Measurements from ENCODE around the gene KLF7. TPM values are rescaled to one million over a fixed set of nuclear protein-coding genes. Genes with fewer than 3 reads are reported as not detected.

The KLF7 gene
- polyA plus RNA-seq, 2 donors: 3.0 to 3.4 TPM

- Histone ChIP-seq H3K27ac (ENCODE audit: low read depth in 2 of 2, low read length in 1 of 2) (peak overlapping the region in 1 of 2 donors; percentile 25), H3K4me3 (ENCODE audit: low read depth in 1 of 2, low read length in 2 of 2) (no peak overlapping the region), H3K27me3 (ENCODE audit: control insufficient read depth in 1 of 2, insufficient read depth in 2 of 2, low read length in 2 of 2) (no peaks in the 10 kb centered on the region), H3K4me1 (ENCODE audit: control insufficient read depth in 2 of 2, insufficient read depth in 2 of 2, low read length in 1 of 2) (no peaks in the 10 kb centered on the region), H3K9me3 (ENCODE audit: control insufficient read depth in 2 of 2, insufficient read depth in 1 of 2, low read depth in 1 of 2, low read length in 1 of 2) (no peaks in the 10 kb centered on the region), H3K36me3 (ENCODE audit: control insufficient read depth in 2 of 2, insufficient read depth in 2 of 2, low read length in 1 of 2) (peaks cover 0 to 2% of the 10 kb centered on the region in 2 donors)
- 62 to 63% methylated on average over 2 of the region's 2 CpGs for WGBS, 2 donors
These were observed 24.4 kb downstream of the KLF7 start for GRCh38 chr2:207141386-207141785.

GRCh38 chr2:207140265-207140664 is 25.5 kb downstream of the KLF7 start:
- H3K4me1 ChIP-seq (ENCODE audit: control insufficient read depth in 2 of 2, insufficient read depth in 2 of 2, low read length in 1 of 2): no peaks in the 10 kb centered on the region
- no peaks in the 10 kb centered on the region for H3K27me3 ChIP-seq (ENCODE audit: control insufficient read depth in 1 of 2, insufficient read depth in 2 of 2, low read length in 2 of 2)
- H3K4me3 ChIP-seq (ENCODE audit: low read depth in 1 of 2, low read length in 2 of 2): no peak overlapping the region
- no peak overlapping the region for H3K27ac ChIP-seq (ENCODE audit: low read depth in 2 of 2, low read length in 1 of 2)
- H3K36me3 ChIP-seq (ENCODE audit: control insufficient read depth in 2 of 2, insufficient read depth in 2 of 2, low read length in 1 of 2): no peaks in the 10 kb centered on the region
- H3K9me3 ChIP-seq (ENCODE audit: control insufficient read depth in 2 of 2, insufficient read depth in 1 of 2, low read depth in 1 of 2, low read length in 1 of 2): no peaks in the 10 kb centered on the region

GRCh38 chr2:207139552-207139951 is 26.2 kb downstream of the KLF7 start:
- Histone ChIP-seq H3K27me3 (ENCODE audit: control insufficient read depth in 1 of 2, insufficient read depth in 2 of 2, low read length in 2 of 2) (no peaks in the 10 kb centered on the region), H3K27ac (ENCODE audit: low read depth in 2 of 2, low read length in 1 of 2) (no peak overlapping the region), H3K4me3 (ENCODE audit: low read depth in 1 of 2, low read length in 2 of 2) (no peak overlapping the region), H3K36me3 (ENCODE audit: control insufficient read depth in 2 of 2, insufficient read depth in 2 of 2, low read length in 1 of 2) (no peaks in the 10 kb centered on the region), H3K4me1 (ENCODE audit: control insufficient read depth in 2 of 2, insufficient read depth in 2 of 2, low read length in 1 of 2) (no peaks in the 10 kb centered on the region), H3K9me3 (ENCODE audit: control insufficient read depth in 2 of 2, insufficient read depth in 1 of 2, low read depth in 1 of 2, low read length in 1 of 2) (no peaks in the 10 kb centered on the region)
- 91% methylated on average over 4 of the region's 4 CpGs for WGBS, 2 donors

GRCh38 chr2:207138627-207139297 is 27.0 kb downstream of the KLF7 start:
- no peaks in the 10 kb centered on the region for H3K36me3 ChIP-seq (ENCODE audit: control insufficient read depth in 2 of 2, insufficient read depth in 2 of 2, low read length in 1 of 2)
- WGBS, 2 donors: 81 to 83% methylated on average over 9 of the region's 9 CpGs
- no peaks in the 10 kb centered on the region for H3K9me3 ChIP-seq (ENCODE audit: control insufficient read depth in 2 of 2, insufficient read depth in 1 of 2, low read depth in 1 of 2, low read length in 1 of 2)
- H3K27ac ChIP-seq (ENCODE audit: low read depth in 2 of 2, low read length in 1 of 2): no peak overlapping the region
- no peaks in the 10 kb centered on the region for H3K4me1 ChIP-seq (ENCODE audit: control insufficient read depth in 2 of 2, insufficient read depth in 2 of 2, low read length in 1 of 2)
- no peak overlapping the region for H3K4me3 ChIP-seq (ENCODE audit: low read depth in 1 of 2, low read length in 2 of 2)
- H3K27me3 ChIP-seq (ENCODE audit: control insufficient read depth in 1 of 2, insufficient read depth in 2 of 2, low read length in 2 of 2): no peaks in the 10 kb centered on the region

- Histone ChIP-seq H3K4me1 (ENCODE audit: control insufficient read depth in 2 of 2, insufficient read depth in 2 of 2, low read length in 1 of 2) (peaks cover 0 to 2% of the 10 kb centered on the region in 2 donors), H3K36me3 (ENCODE audit: control insufficient read depth in 2 of 2, insufficient read depth in 2 of 2, low read length in 1 of 2) (no peaks in the 10 kb centered on the region), H3K4me3 (ENCODE audit: low read depth in 1 of 2, low read length in 2 of 2) (no peak overlapping the region), H3K27ac (ENCODE audit: low read depth in 2 of 2, low read length in 1 of 2) (no peak overlapping the region), H3K27me3 (ENCODE audit: control insufficient read depth in 1 of 2, insufficient read depth in 2 of 2, low read length in 2 of 2) (no peaks in the 10 kb centered on the region), H3K9me3 (ENCODE audit: control insufficient read depth in 2 of 2, insufficient read depth in 1 of 2, low read depth in 1 of 2, low read length in 1 of 2) (no peaks in the 10 kb centered on the region)
- 67 to 82% methylated on average over 2 of the region's 2 CpGs for WGBS, 2 donors
These were observed 28.0 kb downstream of the KLF7 start for GRCh38 chr2:207137596-207138337.

GRCh38 chr2:207136874-207137273 is 28.9 kb downstream of the KLF7 start:
- Histone ChIP-seq H3K27me3 (ENCODE audit: control insufficient read depth in 1 of 2, insufficient read depth in 2 of 2, low read length in 2 of 2) (no peaks in the 10 kb centered on the region), H3K27ac (ENCODE audit: low read depth in 2 of 2, low read length in 1 of 2) (no peak overlapping the region), H3K4me3 (ENCODE audit: low read depth in 1 of 2, low read length in 2 of 2) (no peak overlapping the region), H3K9me3 (ENCODE audit: control insufficient read depth in 2 of 2, insufficient read depth in 1 of 2, low read depth in 1 of 2, low read length in 1 of 2) (no peaks in the 10 kb centered on the region), H3K36me3 (ENCODE audit: control insufficient read depth in 2 of 2, insufficient read depth in 2 of 2, low read length in 1 of 2) (no peaks in the 10 kb centered on the region), H3K4me1 (ENCODE audit: control insufficient read depth in 2 of 2, insufficient read depth in 2 of 2, low read length in 1 of 2) (peaks cover 0 to 2% of the 10 kb centered on the region in 2 donors)
- WGBS, 2 donors: 91 to 94% methylated on average over 2 of the region's 2 CpGs

GRCh38 chr2:207135801-207136457 is 29.8 kb downstream of the KLF7 start:
- whole genome bisulfite sequencing, 2 donors: 65% methylated on average over 9 of the region's 9 CpGs
- Histone ChIP-seq H3K36me3 (ENCODE audit: control insufficient read depth in 2 of 2, insufficient read depth in 2 of 2, low read length in 1 of 2) (no peaks in the 10 kb centered on the region), H3K9me3 (ENCODE audit: control insufficient read depth in 2 of 2, insufficient read depth in 1 of 2, low read depth in 1 of 2, low read length in 1 of 2) (no peaks in the 10 kb centered on the region)

GRCh38 chr2:207135340-207135739 is 30.4 kb downstream of the KLF7 start:
- no peak overlapping the region for H3K27ac ChIP-seq (ENCODE audit: low read depth in 2 of 2, low read length in 1 of 2)
- 13 to 22% methylated on average over 1 of the region's 1 CpG for WGBS, 2 donors
- H3K4me1 ChIP-seq (ENCODE audit: control insufficient read depth in 2 of 2, insufficient read depth in 2 of 2, low read length in 1 of 2): peaks cover 0 to 2% of the 10 kb centered on the region in 2 donors
- H3K4me3 ChIP-seq (ENCODE audit: low read depth in 1 of 2, low read length in 2 of 2): no peak overlapping the region
- no peaks in the 10 kb centered on the region for H3K27me3 ChIP-seq (ENCODE audit: control insufficient read depth in 1 of 2, insufficient read depth in 2 of 2, low read length in 2 of 2)
- no peaks in the 10 kb centered on the region for H3K9me3 ChIP-seq (ENCODE audit: control insufficient read depth in 2 of 2, insufficient read depth in 1 of 2, low read depth in 1 of 2, low read length in 1 of 2)
- no peaks in the 10 kb centered on the region for H3K36me3 ChIP-seq (ENCODE audit: control insufficient read depth in 2 of 2, insufficient read depth in 2 of 2, low read length in 1 of 2)

More at GRCh38 chr2:207135801-207136457, 29.8 kb downstream of the KLF7 start:
- Histone ChIP-seq H3K4me1 (ENCODE audit: control insufficient read depth in 2 of 2, insufficient read depth in 2 of 2, low read length in 1 of 2) (peaks cover 0 to 2% of the 10 kb centered on the region in 2 donors), H3K4me3 (ENCODE audit: low read depth in 1 of 2, low read length in 2 of 2) (no peak overlapping the region), H3K27me3 (ENCODE audit: control insufficient read depth in 1 of 2, insufficient read depth in 2 of 2, low read length in 2 of 2) (no peaks in the 10 kb centered on the region), H3K27ac (ENCODE audit: low read depth in 2 of 2, low read length in 1 of 2) (peak overlapping the region in 1 of 2 donors; percentile 52)

GRCh38 chr2:207133820-207134519 is 31.8 kb downstream of the KLF7 start:
- Histone ChIP-seq H3K27ac (ENCODE audit: low read depth in 2 of 2, low read length in 1 of 2) (peak overlapping the region in 1 of 2 donors; percentile 49), H3K4me3 (ENCODE audit: low read depth in 1 of 2, low read length in 2 of 2) (no peak overlapping the region), H3K27me3 (ENCODE audit: control insufficient read depth in 1 of 2, insufficient read depth in 2 of 2, low read length in 2 of 2) (no peaks in the 10 kb centered on the region), H3K36me3 (ENCODE audit: control insufficient read depth in 2 of 2, insufficient read depth in 2 of 2, low read length in 1 of 2) (no peaks in the 10 kb centered on the region), H3K9me3 (ENCODE audit: control insufficient read depth in 2 of 2, insufficient read depth in 1 of 2, low read depth in 1 of 2, low read length in 1 of 2) (no peaks in the 10 kb centered on the region), H3K4me1 (ENCODE audit: control insufficient read depth in 2 of 2, insufficient read depth in 2 of 2, low read length in 1 of 2) (peaks cover 0 to 2% of the 10 kb centered on the region in 2 donors)
- 61 to 63% methylated on average over 13 of the region's 13 CpGs for WGBS, 2 donors
